SJSA1 (cell line): Measurements from ENCODE around the gene ANKH. TPM values are rescaled to one million over a fixed set of nuclear protein-coding genes. Genes with fewer than 3 reads are reported as not detected.
"Not testable (repeated sequence)": the region's sequence is repeated elsewhere in the genome, so short reads cannot be mapped to it uniquely, and the experiment has no call there.

Source experiments
- DNase-seq, 2 experiments: peaks; one replicate each; pipeline ENCODE4 v3.0.0-alpha.2; 2015 to 2020; ENCODE audit warnings: low spot score in 2 of 2, low read depth in 1 of 2
- H3K27ac ChIP-seq: fragments of 250-450 bp; sonication (Bioruptor Pico); 2 replicates; pipeline ENCODE4 v1.5.1; 2020; ENCODE audit warnings: mild to moderate bottlenecking, moderate library complexity
- H3K27me3 ChIP-seq: fragments of 250-450 bp; sonication (Bioruptor Pico); replicated peaks from 2 replicates; pipeline ENCODE4 v1.5.1; 2020; ENCODE audit warnings: mild to moderate bottlenecking, moderate library complexity
- H3K36me3 ChIP-seq: fragments of 250-450 bp; sonication (Bioruptor Pico); 2 replicates; pipeline ENCODE4 v1.5.1; 2020; ENCODE audit warnings: mild to moderate bottlenecking
- H3K4me1 ChIP-seq: fragments of 250-450 bp; sonication (Bioruptor Pico); replicated peaks from 2 replicates; pipeline ENCODE4 v1.6.1; 2021; ENCODE audit warnings: mild to moderate bottlenecking
- H3K4me3 ChIP-seq: fragments of 250-450 bp; sonication (Bioruptor Pico); 2 replicates; pipeline ENCODE4 v1.5.1; 2020; ENCODE audit warnings: mild to moderate bottlenecking
- H3K9me3 ChIP-seq: fragments of 250-450 bp; sonication (Bioruptor Pico); replicated peaks from 2 replicates; pipeline ENCODE4 v1.5.1; 2020; ENCODE audit warnings: mild to moderate bottlenecking
- total RNA-seq: library from RNA; depleted of rRNA; stranded (reverse); fragments of >200 nt; shearing (Covaris generic); gene quantifications from 2 replicates; pipeline ENCODE4 v1.2.3, GENCODE V29; 2014

ANKH gene
- total RNA-seq, 1 experiment from 2014 or later: 13.8 TPM

- peaks cover 29% of the 10 kb centered on the region for H3K4me1 ChIP-seq
- H3K27me3 ChIP-seq: no peaks in the 10 kb centered on the region
- no peak overlapping the region for H3K27ac ChIP-seq
- H3K9me3 ChIP-seq: no peaks in the 10 kb centered on the region
- H3K36me3 ChIP-seq: no peaks in the 10 kb centered on the region
- DNase-seq: peak; percentile 33 to 58
- no peak overlapping the region for H3K4me3 ChIP-seq
Observed at GRCh38 chr5:14818931-14819790, 52.4 kb downstream of the ANKH start.

DNA sequence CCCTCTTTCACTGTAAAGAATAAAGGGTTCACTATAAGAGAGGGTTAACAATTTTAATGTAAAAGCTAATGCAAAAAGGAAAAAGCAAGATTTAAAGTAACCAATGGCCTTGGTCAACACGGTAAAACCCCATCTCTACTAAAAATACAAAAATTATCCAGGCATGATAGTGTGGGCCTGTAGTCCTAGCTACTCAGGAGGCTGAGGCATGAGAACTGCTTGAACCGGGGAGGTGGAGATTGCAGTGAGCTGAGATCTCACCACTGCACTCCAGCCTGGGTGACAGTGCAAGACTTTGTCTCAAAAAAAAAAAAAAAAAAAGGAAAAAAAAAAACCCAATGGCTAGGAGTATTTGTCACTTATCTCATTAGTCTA, 53.8 kb downstream of the ANKH start:
- peaks cover 29% of the 10 kb centered on the region for H3K4me1 ChIP-seq
- not testable (repeated sequence) for H3K36me3 ChIP-seq, H3K27me3 ChIP-seq, H3K27ac ChIP-seq, H3K9me3 ChIP-seq, H3K4me3 ChIP-seq, DNase-seq

- H3K27me3 ChIP-seq: no peaks in the 10 kb centered on the region
- no peaks in the 10 kb centered on the region for H3K9me3 ChIP-seq
- peaks cover 25% of the 10 kb centered on the region for H3K4me1 ChIP-seq
- DNase-seq: no peak
- no peak overlapping the region for H3K27ac ChIP-seq
- no peak overlapping the region for H3K4me3 ChIP-seq
- H3K36me3 ChIP-seq: no peaks in the 10 kb centered on the region
Observed at GRCh38 chr5:14816999-14817761, 54.4 kb downstream of the ANKH start.

DNA sequence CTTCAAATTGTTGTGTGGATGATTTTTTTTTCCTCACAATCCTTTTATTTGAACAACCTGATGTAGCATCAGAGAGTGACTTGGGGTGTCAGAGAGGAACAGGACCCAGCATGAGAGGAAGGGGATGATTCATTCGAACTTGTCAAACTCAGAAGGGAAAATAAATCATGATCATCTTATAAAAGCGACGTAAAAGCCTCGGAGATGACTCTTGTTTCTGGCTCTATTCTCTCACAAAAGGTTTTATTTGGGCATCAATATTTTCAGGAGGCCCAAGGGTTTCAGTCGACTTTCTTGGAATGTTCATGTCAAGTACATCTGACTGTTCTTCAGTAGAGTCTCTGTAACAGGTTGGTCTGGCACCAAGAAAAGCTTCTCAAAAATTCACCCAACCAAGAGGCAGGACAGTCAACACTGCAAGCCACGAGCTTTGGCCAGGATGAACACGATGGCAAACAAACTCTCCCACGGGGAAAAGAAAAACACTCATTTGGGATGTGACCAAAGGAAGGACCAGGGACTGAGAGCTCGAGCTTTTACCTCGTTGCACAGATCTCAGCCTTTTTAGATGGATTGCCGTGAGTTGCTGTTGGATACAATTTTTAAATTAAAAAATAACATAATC, 55.1 kb downstream of the ANKH start:
- Histone ChIP-seq H3K27me3 (no peaks in the 10 kb centered on the region), H3K36me3 (no peaks in the 10 kb centered on the region), H3K4me3 (no peak overlapping the region), H3K9me3 (no peaks in the 10 kb centered on the region), H3K27ac (no peak overlapping the region), H3K4me1 (peaks cover 18% of the 10 kb centered on the region)
- no peak for DNase-seq

DNA sequence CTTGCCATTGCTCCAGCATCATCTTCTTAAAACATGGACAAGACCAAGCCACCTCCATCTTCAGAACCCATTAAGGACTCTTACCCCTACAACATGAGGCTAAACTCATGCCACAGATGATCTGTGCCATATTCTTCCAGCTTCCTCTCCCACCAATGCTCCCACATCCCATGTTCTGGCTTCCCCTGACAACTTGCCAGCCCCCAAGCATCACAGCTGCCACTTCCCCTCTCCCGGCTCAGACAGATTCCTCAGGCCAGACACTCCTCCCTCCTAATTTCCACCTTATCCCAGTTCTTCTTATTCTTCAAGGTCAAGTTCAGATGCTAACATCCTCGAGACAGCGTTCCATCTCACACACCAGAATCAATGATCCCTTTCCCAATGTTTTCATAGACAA, 57.8 kb downstream of the ANKH start:
- peaks cover 25% of the 10 kb centered on the region for H3K4me1 ChIP-seq
- no peak overlapping the region for H3K4me3 ChIP-seq
- no peak overlapping the region for H3K27ac ChIP-seq
- no peaks in the 10 kb centered on the region for H3K27me3 ChIP-seq
- no peak for DNase-seq
- H3K9me3 ChIP-seq: no peaks in the 10 kb centered on the region
- no peaks in the 10 kb centered on the region for H3K36me3 ChIP-seq

- H3K4me3 ChIP-seq: no peak overlapping the region
- no peaks in the 10 kb centered on the region for H3K27me3 ChIP-seq
- no peak for DNase-seq
- H3K4me1 ChIP-seq: peaks cover 24% of the 10 kb centered on the region
- no peaks in the 10 kb centered on the region for H3K36me3 ChIP-seq
- no peaks in the 10 kb centered on the region for H3K9me3 ChIP-seq
- H3K27ac ChIP-seq: no peak overlapping the region
Observed at GRCh38 chr5:14812166-14812565, 59.4 kb downstream of the ANKH start.

GRCh38 chr5:14810928-14811572, 60.5 kb downstream of the ANKH start:
- no peak overlapping the region for H3K4me3 ChIP-seq
- no peaks in the 10 kb centered on the region for H3K9me3 ChIP-seq
- no peaks in the 10 kb centered on the region for H3K36me3 ChIP-seq
- H3K4me1 ChIP-seq: peaks cover 32% of the 10 kb centered on the region
- peak overlapping the region; percentile 57; the same call in 1 of the 2 replicates for H3K27ac ChIP-seq
- DNase-seq: no peak
- no peaks in the 10 kb centered on the region for H3K27me3 ChIP-seq

DNA sequence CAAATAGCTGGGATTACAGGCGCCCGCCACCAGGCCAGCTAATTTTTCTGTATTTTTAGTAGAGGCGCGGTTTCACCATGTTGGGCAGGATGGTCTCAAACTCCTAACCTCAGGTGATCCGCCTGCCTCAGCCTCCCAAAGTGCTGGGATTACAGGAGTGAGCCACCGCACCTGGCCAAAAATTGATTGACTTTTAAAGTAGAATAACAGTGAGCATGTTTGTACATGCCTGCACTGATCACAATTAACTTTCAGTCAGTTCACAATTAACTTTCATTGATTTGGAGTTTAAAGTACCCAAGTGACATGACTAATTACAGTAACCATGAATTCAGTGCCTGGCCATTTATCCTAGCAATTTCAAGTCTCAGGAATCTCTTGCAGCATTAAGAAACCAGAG, 61.3 kb downstream of the ANKH start:
- Histone ChIP-seq H3K4me1 (peaks cover 32% of the 10 kb centered on the region), H3K36me3 (no peaks in the 10 kb centered on the region), H3K4me3 (no peak overlapping the region), H3K9me3 (no peaks in the 10 kb centered on the region), H3K27ac (peak overlapping the region; percentile 57), H3K27me3 (no peaks in the 10 kb centered on the region)
- no peak for DNase-seq

DNA sequence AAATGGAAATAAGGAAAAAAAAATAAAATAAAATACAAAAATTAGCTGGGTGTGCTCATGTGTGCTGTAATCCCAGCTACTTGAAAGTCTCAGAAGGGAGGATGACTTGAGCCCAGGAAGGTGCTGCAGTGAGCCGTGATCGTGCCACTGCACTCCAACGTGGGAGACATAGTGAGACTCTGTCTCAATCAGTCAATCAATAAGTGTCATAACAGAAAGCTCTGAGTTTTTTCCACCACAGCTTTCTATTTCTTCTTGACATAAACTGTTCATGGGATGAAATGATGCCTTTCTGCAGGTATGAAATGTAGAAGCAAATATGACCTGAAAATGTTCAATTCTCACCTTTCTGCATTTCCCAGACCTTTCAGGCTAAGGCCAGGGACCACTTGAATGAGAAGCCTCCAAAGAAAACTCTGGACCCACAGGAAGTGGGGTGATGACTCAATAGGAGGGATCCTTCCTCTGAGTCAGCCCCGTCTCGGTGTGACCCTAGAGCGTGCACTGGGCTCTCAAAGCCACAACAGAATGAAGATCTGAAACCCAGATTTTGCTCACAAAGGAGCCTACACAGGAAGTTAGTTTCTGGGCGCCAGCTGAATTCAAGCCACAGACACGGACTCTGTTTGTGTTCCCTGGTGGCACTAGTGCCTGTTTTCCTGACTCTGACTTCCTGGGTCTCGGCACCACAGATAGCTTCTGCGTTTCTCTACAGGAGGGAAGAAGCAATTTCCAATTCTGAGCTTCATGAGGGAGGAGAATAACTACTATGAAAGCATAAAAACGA, 62.0 kb downstream of the ANKH start:
- DNase-seq: peak; percentile 85 to 90
- Histone ChIP-seq H3K9me3 (no peaks in the 10 kb centered on the region), H3K27me3 (no peaks in the 10 kb centered on the region), H3K4me1 (peaks cover 32% of the 10 kb centered on the region), H3K4me3 (no peak overlapping the region), H3K36me3 (no peaks in the 10 kb centered on the region), H3K27ac (peak overlapping the region; percentile 57)

- peaks cover 32% of the 10 kb centered on the region for H3K4me1 ChIP-seq
- no peaks in the 10 kb centered on the region for H3K27me3 ChIP-seq
- H3K4me3 ChIP-seq: no peak overlapping the region
- no peak overlapping the region for H3K27ac ChIP-seq
- no peak for DNase-seq
- H3K36me3 ChIP-seq: no peaks in the 10 kb centered on the region
- H3K9me3 ChIP-seq: no peaks in the 10 kb centered on the region
Observed at GRCh38 chr5:14807471-14807870, 64.1 kb downstream of the ANKH start.

GRCh38 chr5:14806456-14806855, 65.1 kb downstream of the ANKH start:
- no peaks in the 10 kb centered on the region for H3K27me3 ChIP-seq
- H3K9me3 ChIP-seq: no peaks in the 10 kb centered on the region
- H3K4me3 ChIP-seq: no peak overlapping the region
- DNase-seq: peak in 1 of 2 experiments; percentile 54
- H3K4me1 ChIP-seq: peaks cover 32% of the 10 kb centered on the region
- H3K27ac ChIP-seq: peak overlapping the region; percentile 30
- H3K36me3 ChIP-seq: no peaks in the 10 kb centered on the region

- Histone ChIP-seq H3K4me1 (peaks cover 11% of the 10 kb centered on the region), H3K36me3 (no peaks in the 10 kb centered on the region), H3K4me3 (no peak overlapping the region), H3K27me3 (no peaks in the 10 kb centered on the region), H3K9me3 (no peaks in the 10 kb centered on the region), H3K27ac (no peak overlapping the region)
- DNase-seq: no peak
Observed at GRCh38 chr5:14802541-14802940, 69.0 kb downstream of the ANKH start.

- Histone ChIP-seq H3K27me3 (no peaks in the 10 kb centered on the region), H3K4me3 (no peak overlapping the region), H3K27ac (no peak overlapping the region), H3K4me1 (peaks cover 6% of the 10 kb centered on the region), H3K36me3 (no peaks in the 10 kb centered on the region), H3K9me3 (no peaks in the 10 kb centered on the region)
- no peak for DNase-seq
Observed at GRCh38 chr5:14801792-14802191, 69.8 kb downstream of the ANKH start.
